Type B pancreatic cell (in vitro differentiated cells): ENCODE measurements around the gene PLA2G7. TPM values are rescaled to one million over a fixed set of nuclear protein-coding genes. Genes with fewer than 3 reads are reported as not detected.
A peak's percentile ranks its signal among the peaks of the same experiment; 100 is the strongest.

ENCODE experiments used
- DNase-seq: peaks from one replicate; pipeline ENCODE4 v3.0.0; 2021; ENCODE audit warnings: mixed read lengths; ENCODE audit not compliant: unreplicated experiment; ENCODE audit errors: extremely low spot score
- H3K27ac Mint-ChIP-seq: 2 replicates; pipeline ENCODE4 v1.8.0; 2021; ENCODE audit warnings: mild to moderate bottlenecking, mixed read lengths
- H3K27me3 Mint-ChIP-seq: 2 replicates; pipeline ENCODE4 v1.8.0; 2021; ENCODE audit warnings: mixed read lengths
- H3K36me3 Mint-ChIP-seq: 2 replicates; pipeline ENCODE4 v1.8.0; 2021; ENCODE audit warnings: mixed read lengths
- H3K4me1 Mint-ChIP-seq: one replicate; pipeline ENCODE4 v1.8.0; 2021; ENCODE audit warnings: mixed read lengths; ENCODE audit not compliant: unreplicated experiment
- H3K4me3 Mint-ChIP-seq: 2 replicates; pipeline ENCODE4 v1.8.0; 2021; ENCODE audit warnings: mild to moderate bottlenecking, mixed read lengths
- H3K9me3 Mint-ChIP-seq: 2 replicates; pipeline ENCODE4 v1.8.0; 2021; ENCODE audit warnings: mixed read lengths
- CTCF ChIP-seq: fragments of 200-600 bp; sonication (generic); conservative IDR thresholded peaks from 2 replicates; pipeline ENCODE4 v1.5.0; 2021; ENCODE audit warnings: antibody characterized with exemption, mild to moderate bottlenecking
- total RNA-seq: library from RNA; stranded (reverse); gene quantifications from 2 replicates; pipeline ENCODE4 v1.2.1, GENCODE V29; 2021; ENCODE audit warnings: low replicate concordance

The PLA2G7 gene
- total RNA-seq, 1 donor from 2014 or later: 1.2 TPM

- no peaks in the 10 kb centered on the region for H3K27me3 Mint-ChIP-seq
Observed at GRCh38 chr6:46674410-46674809, 60.8 kb downstream of the PLA2G7 start.

GRCh38 chr6:46667377-46667776 is 67.8 kb downstream of the PLA2G7 start:
- no peaks in the 10 kb centered on the region for H3K4me1 Mint-ChIP-seq
- no peak overlapping the region for H3K27ac Mint-ChIP-seq
- no peak for DNase-seq
- H3K36me3 Mint-ChIP-seq: no peaks in the 10 kb centered on the region
- H3K4me3 Mint-ChIP-seq: no peak overlapping the region
- no peaks in the 10 kb centered on the region for H3K9me3 Mint-ChIP-seq
- no peaks in the 10 kb centered on the region for H3K27me3 Mint-ChIP-seq
- TF ChIP-seq CTCF: no peak

More at GRCh38 chr6:46674410-46674809, 60.8 kb downstream of the PLA2G7 start:
- H3K4me1 Mint-ChIP-seq: no peaks in the 10 kb centered on the region
- H3K4me3 Mint-ChIP-seq: no peak overlapping the region
- no peaks in the 10 kb centered on the region for H3K36me3 Mint-ChIP-seq
- no peak overlapping the region for H3K27ac Mint-ChIP-seq
- DNase-seq: no peak
- no peak for TF ChIP-seq CTCF
- no peaks in the 10 kb centered on the region for H3K9me3 Mint-ChIP-seq

GRCh38 chr6:46661483-46661882 is 73.7 kb downstream of the PLA2G7 start:
- peaks cover 5% of the 10 kb centered on the region for H3K36me3 Mint-ChIP-seq
- DNase-seq: no peak
- no peaks in the 10 kb centered on the region for H3K27me3 Mint-ChIP-seq
- no peaks in the 10 kb centered on the region for H3K9me3 Mint-ChIP-seq
- H3K4me3 Mint-ChIP-seq: no peak overlapping the region
- TF ChIP-seq CTCF: no peak
- H3K27ac Mint-ChIP-seq: no peak overlapping the region
- H3K4me1 Mint-ChIP-seq: no peaks in the 10 kb centered on the region

GRCh38 chr6:46657642-46658041 is 77.5 kb downstream of the PLA2G7 start:
- peaks cover 6% of the 10 kb centered on the region for H3K4me1 Mint-ChIP-seq
- DNase-seq: no peak
- no peak overlapping the region for H3K4me3 Mint-ChIP-seq
- H3K9me3 Mint-ChIP-seq: no peaks in the 10 kb centered on the region
- H3K36me3 Mint-ChIP-seq: peaks cover 8% of the 10 kb centered on the region
- no peak for TF ChIP-seq CTCF
- peaks cover 15% of the 10 kb centered on the region for H3K27me3 Mint-ChIP-seq
- no peak overlapping the region for H3K27ac Mint-ChIP-seq

- Mint-ChIP-seq H3K36me3 (peaks cover 8% of the 10 kb centered on the region), H3K4me3 (peak overlapping the region; percentile 47), H3K9me3 (no peaks in the 10 kb centered on the region), H3K4me1 (peaks cover 10% of the 10 kb centered on the region), H3K27me3 (peaks cover 15% of the 10 kb centered on the region), H3K27ac (no peak overlapping the region)
- peak; percentile 71 for TF ChIP-seq CTCF
- DNase-seq: no peak
Observed at GRCh38 chr6:46655803-46656202, 79.4 kb downstream of the PLA2G7 start.

Other genes starting within 250 kb of the PLA2G7 start
- 4.6 and 6.9 TPM in 2 replicates for gene RCAN2, start 243.9 kb downstream of the PLA2G7 start, total RNA-seq
- gene CYP39A1, start 82.6 kb downstream of the PLA2G7 start, total RNA-seq: 4.8 and 6.7 TPM in 2 replicates
- 8.7 and 18.1 TPM in 2 replicates for gene SLC25A27, start 82.4 kb downstream of the PLA2G7 start, total RNA-seq
- 0.19 and 0.38 TPM in 2 replicates for gene TDRD6, start 47.5 kb downstream of the PLA2G7 start, total RNA-seq
- gene ANKRD66, start 11.6 kb upstream of the PLA2G7 start, total RNA-seq: 0.34 TPM in 1 of 2 replicates, not detected in the other
- 3.6 and 22.4 TPM in 2 replicates for gene MEP1A, start 58.0 kb upstream of the PLA2G7 start, total RNA-seq
- gene ADGRF5, start 186.6 kb upstream of the PLA2G7 start, total RNA-seq: 0.58 and 1.2 TPM in 2 replicates